GM12878 (cell line): Measurements from ENCODE around the gene RFC3. TPM values are rescaled to one million over a fixed set of nuclear protein-coding genes. Genes with fewer than 3 reads are reported as not detected.

Experiments
- ATAC-seq: fragments of 200-7000 bp; cut with Tn5 transposase; 3 replicates; pipeline ENCODE4 v1.9.1; 2020; ENCODE audit warnings: mild to moderate bottlenecking, moderate library complexity
- BruUV-seq: library from RNA; stranded (reverse); fragments of 400-500 nt; replicated peaks from 2 replicates; lab custom pipeline; 2021; lab: Mats Ljungman, UMichigan
- CTCF ChIA-PET: fragments of 300-600 bp; sonication (Branson Sonifier 250); formaldehyde crosslinking; extraction: SDS; loops from one replicate; lab custom pipeline; 2021; ENCODE audit warnings: inconsistent platforms; lab: Yijun Ruan, JAX
- POLR2A ChIA-PET: fragments of 350-600 bp; formaldehyde crosslinking; extraction: SDS; loops from one replicate; lab custom pipeline; 2021; ENCODE audit warnings: inconsistent platforms; lab: Charles Lee
- RAD21 ChIA-PET: fragments of 300-600 bp; sonication (Branson Sonifier 250); formaldehyde crosslinking; loops from one replicate; lab custom pipeline; 2023; ENCODE audit warnings: antibody characterized with exemption; ENCODE audit not compliant: unreplicated experiment; lab: Charles Lee
- SMC1A ChIA-PET: fragments of 300-600 bp; sonication (Branson Sonifier 250); formaldehyde crosslinking; loops from one replicate; lab custom pipeline; 2023; ENCODE audit not compliant: unreplicated experiment, uncharacterized antibody; lab: Charles Lee
- DNase-seq: peaks from one replicate; pipeline ENCODE4 v3.0.0-alpha.2; 2011; ENCODE audit warnings: low read depth, low spot score
- FAIRE-seq: peaks from 3 replicates; lab custom pipeline; 2011; peaks lifted over from hg19 to GRCh38; lab: Jason Lieb, UNC
- H2AFZ ChIP-seq: 2 replicates; pipeline ENCODE4 v1.6.0; 2011; ENCODE audit warnings: low read depth, low read length, control low read depth; ENCODE audit not compliant: control insufficient read depth
- H3K27ac ChIP-seq: 2 replicates; pipeline ENCODE4 v1.5.1; 2011; ENCODE audit warnings: control low read depth; ENCODE audit not compliant: control insufficient read depth, insufficient read depth
- H3K27me3 ChIP-seq, 2 experiments: replicated peaks in 1 of 2; 2 replicates each; pipeline versions ENCODE4 v1.6.0 to v1.6.1; 2011; ENCODE audit warnings: low read length in 1 of 2; ENCODE audit not compliant: control insufficient read depth in 2 of 2, insufficient read depth in 2 of 2
- H3K36me3 ChIP-seq, 2 experiments: 2 replicates each; pipeline ENCODE4 v1.5.1; 2011; ENCODE audit warnings: low read length in 1 of 2; ENCODE audit not compliant: control insufficient read depth in 2 of 2, insufficient read depth in 2 of 2
- H3K4me1 ChIP-seq: 2 replicates; pipeline ENCODE4 v1.6.1; 2011; ENCODE audit warnings: mild to moderate bottlenecking, low read length, moderate library complexity, mixed read lengths; ENCODE audit not compliant: control insufficient read depth, insufficient read depth
- H3K4me2 ChIP-seq: 2 replicates; pipeline ENCODE4 v1.6.0; 2011; ENCODE audit warnings: control low read depth; ENCODE audit not compliant: control insufficient read depth, insufficient read depth
- H3K4me3 ChIP-seq: fragments of 200-600 bp; sonication (generic); 2 replicates; pipeline ENCODE4 v1.5.1; 2016
- H3K79me2 ChIP-seq: 2 replicates; pipeline ENCODE4 v1.6.0; 2011; ENCODE audit warnings: low read length; ENCODE audit not compliant: control insufficient read depth, insufficient read depth
- H3K9ac ChIP-seq: 2 replicates; pipeline ENCODE4 v1.8.0; 2011; ENCODE audit warnings: low read length, control low read depth, mixed read lengths; ENCODE audit not compliant: control insufficient read depth, insufficient read depth
- H3K9me3 ChIP-seq: replicated peaks from 3 replicates; pipeline ENCODE4 v1.5.1; 2011; ENCODE audit warnings: mild to moderate bottlenecking, low read length; ENCODE audit not compliant: control insufficient read depth, insufficient read depth
- H4K20me1 ChIP-seq: 2 replicates; pipeline ENCODE4 v1.6.0; 2011; ENCODE audit not compliant: control insufficient read depth, insufficient read depth
- ATF7 ChIP-seq: fragments of 450-650 bp; IDR thresholded peaks from 2 replicates; pipeline ENCODE4 v1.6.1; 2016; ENCODE audit warnings: low read depth, mild to moderate bottlenecking
- BCL3 ChIP-seq: IDR thresholded peaks from 2 replicates; pipeline ENCODE4 v1.6.1; 2011; ENCODE audit warnings: borderline replicate concordance, low read depth, mild to moderate bottlenecking, moderate library complexity, low read length; ENCODE audit not compliant: insufficient read depth, poor library complexity, severe bottlenecking
- CBX3 ChIP-seq: fragments of 200-600 bp; sonication (generic); IDR thresholded peaks from 2 replicates; pipeline ENCODE4 v1.6.1; 2016; ENCODE audit warnings: low read depth, borderline replicate concordance
- EED ChIP-seq: sonication (generic); IDR thresholded peaks from 2 replicates; pipeline ENCODE4 v1.6.1; 2016; ENCODE audit warnings: antibody characterized with exemption, low read depth
- FOXM1 ChIP-seq: IDR thresholded peaks from 2 replicates; pipeline ENCODE4 v1.6.1; 2012; ENCODE audit warnings: low read depth, mild to moderate bottlenecking, inconsistent platforms, low read length, moderate library complexity
- HDAC6 ChIP-seq: fragments of 200-600 bp; sonication (generic); IDR thresholded peaks from one replicate; pipeline ENCODE4 v1.8.0; 2017; ENCODE audit warnings: antibody characterized with exemption; ENCODE audit not compliant: unreplicated experiment
- MEF2B ChIP-seq: fragments of 450-650 bp; IDR thresholded peaks from 2 replicates; pipeline ENCODE4 v1.6.1; 2018; ENCODE audit warnings: mild to moderate bottlenecking, moderate library complexity; ENCODE audit not compliant: partially characterized antibody, poor library complexity, severe bottlenecking
- MYB ChIP-seq: fragments of 150-350 bp; IDR thresholded peaks from 2 replicates; pipeline ENCODE4 v1.6.1; 2014; ENCODE audit warnings: mild to moderate bottlenecking, low read depth, low read length, borderline replicate concordance
- NFIC ChIP-seq: IDR thresholded peaks from 2 replicates; pipeline ENCODE4 v1.6.1; 2012; ENCODE audit warnings: low read depth, mild to moderate bottlenecking, inconsistent platforms, low read length, moderate library complexity
- POU2F2 ChIP-seq: IDR thresholded peaks from 3 replicates; pipeline ENCODE4 v1.6.1; 2011; ENCODE audit warnings: low read depth, mild to moderate bottlenecking, low read length, borderline replicate concordance
- RELA ChIP-seq: fragments of 450-650 bp; IDR thresholded peaks from 2 replicates; pipeline ENCODE4 v1.8.0; 2014; ENCODE audit warnings: borderline replicate concordance; ENCODE audit not compliant: partially characterized antibody
- SPI1 ChIP-seq: IDR thresholded peaks from 2 replicates; pipeline ENCODE4 v1.6.1; 2011; ENCODE audit warnings: low read depth, mild to moderate bottlenecking, low read length, moderate library complexity, borderline replicate concordance; ENCODE audit not compliant: insufficient read depth
- SUPT20H ChIP-seq: IDR thresholded peaks from 2 replicates; pipeline ENCODE4 v1.6.1; 2011; ENCODE audit warnings: low read depth, mild to moderate bottlenecking, low read length, moderate library complexity, borderline replicate concordance; ENCODE audit not compliant: control insufficient read depth
- WGBS: methylation state at CpG from one replicate; pipeline ENCODE4 v1.1.6; 2016; ENCODE audit warnings: low lambda C conversion rate; ENCODE audit not compliant: insufficient replicate concordance, insufficient coverage; ENCODE audit errors: missing lambda C conversion rate; 5-methylcytosine and 5-hydroxymethylcytosine counted together
- in situ Hi-C: fragments of 300-500 bp; cut with MboI; formaldehyde crosslinking; loops from 9 replicates; pipeline ENCODE4 v1.14.3; 2018; ENCODE audit warnings: mixed read lengths
- intact Hi-C: fragments of 100-400 bp; cut with micrococcal nuclease; formaldehyde crosslinking; loops from one replicate; pipeline ENCODE4 v1.14.2; 2022; ENCODE audit not compliant: unreplicated experiment
- polyA plus RNA-seq, 11 experiments: library from polyadenylated mRNA; depleted of rRNA in 4 of 11; unstranded in 6 of 11; stranded (reverse) in 5 of 11; fragments of >200 nt; fragmentation: Nextera tagmentation in 4 of 11; fragmentation: Illumina TruSeq in 1 of 11; extraction: Ambion mirVana in 4 of 11; extraction: Trizol in 1 of 11; gene quantifications; 1 replicate in 1 of 11; 2 replicates in 10 of 11; pipeline versions ENCODE4 v1.2.1 to v1.2.3, GENCODE V29; 2011 to 2016; ENCODE audit warnings: inconsistent platforms in 2 of 11, missing spikeins in 2 of 11, low read depth in 1 of 11
- total RNA-seq, 4 experiments: library from RNA; depleted of rRNA in 3 of 4; stranded (reverse); fragments of >200 nt in 3 of 4; fragmentation: Illumina TruSeq in 1 of 4; extraction: Trizol in 1 of 4; gene quantifications; 2 replicates each; pipeline versions ENCODE4 v1.2.1 to v1.2.3, GENCODE V29; 2013 to 2021

The RFC3 gene
- total and polyA plus RNA-seq, 10 of the 15 experiments (the other 5 are each of a cell fraction or from before 2014, with no cell fraction given), result 57.6 to 98.9 (median 81.3) TPM

DNA sequence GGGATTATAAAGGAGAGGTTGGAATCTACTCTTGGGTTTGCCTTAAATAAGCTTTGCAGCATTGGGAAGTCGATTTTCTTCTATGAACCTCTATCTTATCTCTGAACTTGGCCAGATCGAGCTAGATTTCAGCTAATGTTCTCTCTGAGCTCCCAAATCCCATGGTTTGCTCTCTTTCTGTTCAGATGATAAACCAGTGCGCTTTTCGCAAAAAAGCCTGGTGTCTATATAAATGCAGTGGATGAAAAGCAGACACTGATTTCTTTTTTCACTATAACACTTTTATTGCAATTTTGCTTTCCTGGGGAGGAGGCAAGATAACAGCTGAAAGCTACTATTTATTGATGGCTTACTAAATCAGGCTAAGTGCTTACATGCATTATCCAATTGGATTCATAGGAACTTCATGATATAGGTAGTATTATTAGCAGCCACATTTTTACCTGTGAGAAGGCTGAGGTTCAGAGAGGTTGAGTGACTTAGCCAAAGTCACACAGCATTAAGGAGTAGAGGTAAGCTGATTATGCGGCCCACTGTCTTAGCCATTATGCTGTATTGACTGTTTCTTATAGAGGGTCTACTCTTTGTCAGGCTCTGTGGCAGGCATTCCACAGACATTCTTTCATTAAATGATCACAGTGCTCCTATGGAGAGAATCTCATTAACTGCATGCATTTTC, 58.9 kb downstream of the RFC3 start:
- ChIA-PET CTCF (interaction anchor here (0.7 to 1.4 kb wide), 3 partner anchors 14 to 1288 kb away, joined by 3 read pairs; no protein-coding TSS in a partner anchor), POLR2A (no interaction called here)
- H2AFZ ChIP-seq, result no peak overlapping the region
- 87% methylated on average over 5 of the region's 5 CpGs for WGBS
- DNase-seq, result no peak
- no peaks in the 10 kb centered on the region for H3K9me3 ChIP-seq
- ATAC-seq, result no peak
- TF ChIP-seq FOXM1 (no peak), CBX3 (no peak)
- TF ChIP-seq, all 136 proteins: peak for 0
- no TSS peak for BruUV-seq
- intact Hi-C loops, result no loop called here
- Histone ChIP-seq H3K4me3 (no peak overlapping the region), H3K36me3 (no peaks in the 10 kb centered on the region), H3K4me1 (no peaks in the 10 kb centered on the region), H3K4me2 (no peak overlapping the region), H3K27me3 (no peaks in the 10 kb centered on the region), H3K27ac (no peak overlapping the region), H3K9ac (no peak overlapping the region), H3K79me2 (no peaks in the 10 kb centered on the region), H4K20me1 (no peaks in the 10 kb centered on the region)
- in situ Hi-C loops, result no loop called here
- no peak for FAIRE-seq
- ChIA-PET RAD21 (interaction anchor here (1.0 kb wide), 1 partner anchor 201 kb away, joined by 3 read pairs; no protein-coding TSS in a partner anchor), SMC1A (interaction anchor here (0.6 to 1.6 kb wide), 4 partner anchors 10 to 199 kb away, joined by 3 to 10 read pairs (median 3); no protein-coding TSS in a partner anchor)

DNA sequence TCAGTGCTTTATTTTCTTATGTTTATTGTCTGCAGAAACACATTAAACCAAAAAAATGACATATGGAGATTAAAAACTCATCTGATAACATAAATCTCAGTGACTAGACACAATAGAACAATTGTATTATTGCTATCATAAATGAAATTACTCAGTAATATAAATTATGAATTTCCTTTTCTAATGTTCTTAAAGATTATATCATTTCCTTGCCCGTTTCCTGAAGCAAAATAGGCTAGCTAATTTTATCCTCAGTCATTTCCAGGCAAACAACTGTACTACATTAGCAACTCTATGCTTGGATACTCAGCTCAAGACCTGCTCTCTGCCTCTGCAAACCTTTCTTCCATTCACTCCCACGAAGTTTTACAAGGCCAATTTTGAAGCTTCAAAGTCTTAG, 61.2 kb downstream of the RFC3 start:
- ATAC-seq (no peak), DNase-seq (no peak), FAIRE-seq (no peak)
- intact Hi-C loops, result no loop called here
- no peak overlapping the region for H2AFZ ChIP-seq
- ChIA-PET CTCF (interaction anchor here (0.7 kb wide), 1 partner anchor 80 kb away, joined by 3 read pairs; no protein-coding TSS in a partner anchor), RAD21 (no interaction called here), SMC1A (interaction anchor here (1.3 kb wide), 1 partner anchor 12 kb away, joined by 4 read pairs; no protein-coding TSS in a partner anchor), POLR2A (no interaction called here)
- no peak overlapping the region for H3K9ac ChIP-seq
- H3K4me2 ChIP-seq, result no peak overlapping the region
- H3K79me2 ChIP-seq, result no peaks in the 10 kb centered on the region
- no peak overlapping the region for H3K4me3 ChIP-seq
- BruUV-seq, result no TSS peak
- H4K20me1 ChIP-seq, result no peaks in the 10 kb centered on the region
- in situ Hi-C loops, result no loop called here
- no peaks in the 10 kb centered on the region for H3K4me1 ChIP-seq
- no peaks in the 10 kb centered on the region for H3K9me3 ChIP-seq
- no peak for TF ChIP-seq MYB
- TF ChIP-seq NFIC, result no peak
- no peak for TF ChIP-seq RELA
- TF ChIP-seq SPI1, result no peak
- no peak for TF ChIP-seq EED
- no peak for TF ChIP-seq BCL3
- no peak for TF ChIP-seq POU2F2
- TF ChIP-seq ATF7, result no peak
- no peak for TF ChIP-seq HDAC6
- no peak for TF ChIP-seq MEF2B
- no peak for TF ChIP-seq SUPT20H
- no peak overlapping the region for H3K27ac ChIP-seq
- WGBS, result 65% methylated on average over 2 of the region's 2 CpGs
- H3K27me3 ChIP-seq, result no peaks in the 10 kb centered on the region
- 0 out of 4 replicates have a peak, but pooled peaks cover 0 to 2% of the 10 kb centered on the region in 2 experiments for H3K36me3 ChIP-seq
